ENCODE data around the gene PPFIA2.

Gene PPFIA2

DNA sequence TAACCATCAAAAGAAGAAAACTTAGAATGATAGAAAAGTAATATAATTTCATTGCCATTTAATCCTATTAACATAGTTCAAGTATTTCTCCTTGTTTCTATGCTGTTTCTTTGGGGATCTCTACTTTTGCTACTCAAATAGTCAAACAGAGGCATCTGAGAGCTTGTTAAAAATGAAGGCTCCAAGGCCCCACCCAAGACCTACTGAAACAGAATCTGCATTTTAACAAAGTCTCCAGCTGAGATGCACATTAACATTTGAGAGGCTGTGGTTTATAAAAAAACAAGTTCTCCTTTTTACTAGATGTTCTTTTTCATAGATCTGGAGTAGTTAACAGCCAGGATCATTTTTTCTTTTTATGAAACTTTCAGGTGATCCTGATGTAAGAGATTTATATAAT lies 31.8 kb downstream of the PPFIA2 start:
- Mint-ChIP-seq H3K4me3 (no peak overlapping the region), H3K9me3 (no peaks in the 10 kb centered on the region), H3K4me1 (no peaks in the 10 kb centered on the region), H3K27ac (no peak overlapping the region), H3K36me3 (ENCODE audit: low read depth) (no peaks in the 10 kb centered on the region), H3K27me3 (ENCODE audit: low read depth, poor library complexity) (peaks cover 3% of the 10 kb centered on the region)
- no peak for DNase-seq
- no peak for TF ChIP-seq CTCF (IDR thresholded peaks at IDR 0.05)

- H3K9me3 Mint-ChIP-seq: no peaks in the 10 kb centered on the region
- no peak overlapping the region for H3K27ac Mint-ChIP-seq
- H3K27me3 Mint-ChIP-seq (ENCODE audit: low read depth, poor library complexity): peaks cover 3% of the 10 kb centered on the region
- no peak overlapping the region for H3K4me3 Mint-ChIP-seq
- TF ChIP-seq CTCF (IDR thresholded peaks at IDR 0.05): no peak
- no peaks in the 10 kb centered on the region for H3K4me1 Mint-ChIP-seq
- DNase-seq: no peak
- no peaks in the 10 kb centered on the region for H3K36me3 Mint-ChIP-seq (ENCODE audit: low read depth)
These were observed 32.5 kb downstream of the PPFIA2 start for GRCh38 chr12:81726634-81727033.

GRCh38 chr12:81723361-81723760 lies 35.8 kb downstream of the PPFIA2 start:
- no peak overlapping the region for H3K27ac Mint-ChIP-seq
- H3K4me1 Mint-ChIP-seq: no peaks in the 10 kb centered on the region
- H3K36me3 Mint-ChIP-seq (ENCODE audit: low read depth): no peaks in the 10 kb centered on the region
- H3K27me3 Mint-ChIP-seq (ENCODE audit: low read depth, poor library complexity): no peaks in the 10 kb centered on the region
- no peak for DNase-seq
- H3K4me3 Mint-ChIP-seq: no peak overlapping the region
- no peak for TF ChIP-seq CTCF (IDR thresholded peaks at IDR 0.05)
- H3K9me3 Mint-ChIP-seq: no peaks in the 10 kb centered on the region

- DNase-seq: no peak
These were observed 37.1 kb downstream of the PPFIA2 start for GRCh38 chr12:81722004-81722403.

GRCh38 chr12:81718616-81719015 lies 40.5 kb downstream of the PPFIA2 start:
- H3K27ac Mint-ChIP-seq: no peak overlapping the region
- no peaks in the 10 kb centered on the region for H3K9me3 Mint-ChIP-seq
- TF ChIP-seq CTCF (IDR thresholded peaks at IDR 0.05): no peak
- no peak for DNase-seq
- H3K36me3 Mint-ChIP-seq (ENCODE audit: low read depth): no peaks in the 10 kb centered on the region
- no peaks in the 10 kb centered on the region for H3K4me1 Mint-ChIP-seq
- H3K27me3 Mint-ChIP-seq (ENCODE audit: low read depth, poor library complexity): no peaks in the 10 kb centered on the region
- H3K4me3 Mint-ChIP-seq: no peak overlapping the region

More at GRCh38 chr12:81722004-81722403, 37.1 kb downstream of the PPFIA2 start:
- H3K27me3 Mint-ChIP-seq (ENCODE audit: low read depth, poor library complexity): no peaks in the 10 kb centered on the region
- no peaks in the 10 kb centered on the region for H3K4me1 Mint-ChIP-seq
- no peak overlapping the region for H3K27ac Mint-ChIP-seq
- no peaks in the 10 kb centered on the region for H3K36me3 Mint-ChIP-seq (ENCODE audit: low read depth)
- no peak overlapping the region for H3K4me3 Mint-ChIP-seq
- TF ChIP-seq CTCF (IDR thresholded peaks at IDR 0.05): no peak
- H3K9me3 Mint-ChIP-seq: no peaks in the 10 kb centered on the region

- H3K4me3 Mint-ChIP-seq: no peak overlapping the region
- H3K9me3 Mint-ChIP-seq: no peaks in the 10 kb centered on the region
- no peaks in the 10 kb centered on the region for H3K4me1 Mint-ChIP-seq
- TF ChIP-seq CTCF (IDR thresholded peaks at IDR 0.05): no peak
- no peak for DNase-seq
- no peak overlapping the region for H3K27ac Mint-ChIP-seq
- no peaks in the 10 kb centered on the region for H3K36me3 Mint-ChIP-seq (ENCODE audit: low read depth)
- H3K27me3 Mint-ChIP-seq (ENCODE audit: low read depth, poor library complexity): no peaks in the 10 kb centered on the region
These were observed 46.6 kb downstream of the PPFIA2 start for GRCh38 chr12:81712536-81712935.

All from nephron progenitor cell (in vitro differentiated cells).